Stimulated activated CD4-positive, alpha-beta T cell treated with anti-CD3 and anti-CD28 coated beads, Interleukin-2, amount 100 ng/mL, for 4 hours (primary cell): ENCODE results near the gene KMT2B.
"Not testable (repeated sequence)": the region's sequence is repeated elsewhere in the genome, so short reads cannot be mapped to it uniquely, and the experiment has no call there.

Experiments used
- DNase-seq: peaks from one replicate; pipeline ENCODE4 v3.0.0-alpha.2; 2020; ENCODE audit warnings: low read depth

Gene KMT2B

GRCh38 chr19:35710784-35711723 is 6.7 kb upstream of the KMT2B start:
- DNase-seq: peak; percentile 60

DNA sequence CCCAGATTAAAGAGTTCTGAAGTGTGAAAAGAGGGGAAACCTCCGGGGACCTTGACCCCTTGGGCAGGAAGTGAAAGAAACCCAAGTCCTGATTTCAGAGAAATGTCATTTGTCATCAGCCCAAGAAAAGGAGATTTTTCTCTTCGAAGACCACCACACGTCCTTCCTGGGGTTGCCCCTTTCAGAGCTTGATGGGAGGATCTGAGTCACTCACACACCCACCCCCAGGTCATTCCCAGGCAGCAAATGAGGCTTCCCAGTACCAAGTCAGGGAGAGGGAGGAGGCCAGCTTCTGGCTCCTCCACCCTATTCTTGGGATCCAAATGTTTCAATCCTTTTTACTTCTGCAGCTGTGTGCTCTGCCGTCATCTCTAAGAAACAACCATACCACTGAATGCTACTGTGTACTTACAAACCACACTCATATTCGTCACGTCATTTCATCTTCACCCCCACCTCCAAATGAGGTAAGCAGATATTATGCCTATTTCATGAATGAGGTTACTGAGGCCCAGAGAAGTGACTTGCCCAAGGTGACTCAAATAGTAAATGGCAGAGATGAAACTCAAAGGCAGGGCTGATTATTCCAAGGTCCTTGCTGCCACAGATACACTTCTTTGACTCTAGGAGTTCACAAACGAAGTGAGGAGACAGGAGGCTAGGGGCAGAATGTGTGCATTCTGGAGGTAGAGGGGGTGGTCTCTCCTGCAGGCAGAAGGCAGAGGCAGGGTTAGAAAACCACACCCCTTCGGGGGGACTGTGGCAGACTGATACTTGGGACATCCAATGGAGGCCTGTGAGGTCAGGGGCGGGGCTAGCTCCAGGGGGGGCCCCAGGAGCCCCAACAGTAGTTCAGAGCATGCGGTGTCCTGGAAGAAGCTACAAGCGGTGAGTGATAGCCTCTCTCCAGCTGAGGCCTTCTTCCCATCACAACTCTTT is 5.0 kb upstream of the KMT2B start:
- peak; percentile 49 for DNase-seq

- no peak for DNase-seq
Observed at GRCh38 chr19:35713506-35713850, 4.3 kb upstream of the KMT2B start.

DNA sequence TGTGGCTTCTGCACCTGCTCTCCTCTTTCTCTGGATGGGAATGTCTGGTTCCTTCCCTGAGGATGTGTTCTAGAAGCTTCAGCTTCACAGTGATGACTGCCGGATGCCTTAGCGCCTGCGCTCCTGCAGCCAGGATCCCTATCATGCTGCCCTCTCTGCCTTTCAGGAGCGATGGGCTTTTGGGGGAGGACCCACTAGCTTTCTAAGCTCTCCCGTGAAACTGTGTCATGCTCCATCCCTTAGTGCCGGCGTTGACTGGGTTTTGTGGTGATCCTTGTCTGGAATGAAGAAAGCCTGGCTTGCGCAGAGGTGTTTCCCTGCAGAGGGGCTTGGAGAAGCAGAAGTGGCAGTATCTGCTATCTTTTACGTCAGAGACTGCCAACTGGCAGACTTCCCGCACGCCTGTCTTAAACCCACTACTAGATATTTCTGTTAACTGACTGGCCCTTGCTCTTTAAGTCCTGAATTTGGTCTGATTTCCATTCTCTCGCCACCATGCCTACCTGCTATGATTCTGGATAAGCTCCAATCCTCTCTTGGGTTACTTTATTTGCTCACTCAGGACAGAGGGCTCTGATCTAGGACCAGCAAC is 3.8 kb upstream of the KMT2B start:
- no peak for DNase-seq

GRCh38 chr19:35714601-35715354 is 3.0 kb upstream of the KMT2B start:
- DNase-seq: no peak

DNA sequence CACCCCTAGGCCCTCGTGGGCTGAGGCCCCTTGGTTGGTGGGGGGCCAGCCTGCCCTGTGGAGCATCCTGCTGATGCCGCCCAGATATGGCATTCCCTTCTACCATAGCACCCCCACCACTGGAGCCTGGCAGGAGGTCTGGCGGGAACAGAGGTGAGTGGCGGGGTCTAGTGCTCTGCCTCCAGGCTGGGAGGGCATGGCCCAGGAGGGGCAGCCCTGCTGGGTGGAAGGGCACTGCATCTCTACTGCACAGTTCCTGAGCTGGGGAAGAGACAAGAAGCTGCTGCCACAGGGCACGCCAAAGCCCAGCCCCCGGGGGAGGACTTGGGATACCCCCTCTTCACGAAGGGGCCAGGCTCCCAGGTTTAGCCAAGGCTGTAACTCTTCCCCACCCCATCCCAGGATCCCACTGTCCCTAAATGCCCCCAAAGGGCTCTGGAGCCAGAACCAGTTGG is 2.4 kb upstream of the KMT2B start:
- no peak for DNase-seq

DNA sequence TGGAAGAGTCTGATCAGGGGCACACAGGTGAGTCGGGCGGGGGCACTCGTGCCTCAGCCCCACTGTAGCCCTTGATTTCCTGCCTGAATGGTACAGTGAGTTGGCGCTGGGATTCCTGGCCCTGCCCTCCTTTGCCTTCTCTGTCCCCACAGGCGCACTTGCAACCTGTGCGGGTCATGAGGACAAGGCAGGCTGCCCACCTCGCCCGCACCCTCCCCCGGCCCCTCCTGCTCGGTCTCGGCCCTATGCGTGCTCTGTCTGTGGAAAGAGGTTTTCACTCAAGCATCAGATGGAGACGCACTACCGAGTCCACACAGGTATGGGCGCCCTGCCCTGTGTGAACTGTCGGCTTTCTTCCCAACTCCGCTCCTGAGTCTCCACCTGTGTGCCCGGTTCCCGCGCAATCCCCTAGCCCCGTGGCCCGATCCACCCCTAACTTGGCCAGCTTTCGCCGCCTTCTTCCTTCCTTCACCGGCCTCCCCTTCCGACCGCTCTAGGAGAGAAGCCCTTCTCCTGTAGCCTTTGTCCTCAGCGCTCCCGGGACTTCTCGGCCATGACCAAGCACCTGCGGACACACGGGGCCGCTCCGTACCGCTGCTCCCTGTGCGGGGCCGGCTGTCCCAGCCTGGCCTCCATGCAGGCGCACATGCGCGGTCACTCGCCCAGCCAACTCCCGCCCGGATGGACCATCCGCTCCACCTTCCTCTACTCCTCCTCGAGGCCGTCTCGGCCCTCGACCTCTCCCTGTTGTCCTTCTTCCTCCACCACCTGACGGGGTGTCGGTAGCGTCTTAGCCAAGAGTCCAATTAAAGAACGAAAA is 1.6 kb upstream of the KMT2B start:
- peak; percentile 18 for DNase-seq

- DNase-seq: peak; percentile 97
Observed at GRCh38 chr19:35716801-35717664, 770 bp upstream of the KMT2B start.

GRCh38 chr19:35718345-35719041 is 690 bp downstream of the KMT2B start:
- DNase-seq: peak; percentile 58

GRCh38 chr19:35719402-35720162 is 1.8 kb downstream of the KMT2B start:
- no peak for DNase-seq

- no peak for DNase-seq
Observed at GRCh38 chr19:35720163-35720524, 2.3 kb downstream of the KMT2B start.

- DNase-seq: no peak
Observed at GRCh38 chr19:35720648-35721047, 2.8 kb downstream of the KMT2B start.

GRCh38 chr19:35721374-35721773 is 3.6 kb downstream of the KMT2B start:
- DNase-seq: no peak

DNA sequence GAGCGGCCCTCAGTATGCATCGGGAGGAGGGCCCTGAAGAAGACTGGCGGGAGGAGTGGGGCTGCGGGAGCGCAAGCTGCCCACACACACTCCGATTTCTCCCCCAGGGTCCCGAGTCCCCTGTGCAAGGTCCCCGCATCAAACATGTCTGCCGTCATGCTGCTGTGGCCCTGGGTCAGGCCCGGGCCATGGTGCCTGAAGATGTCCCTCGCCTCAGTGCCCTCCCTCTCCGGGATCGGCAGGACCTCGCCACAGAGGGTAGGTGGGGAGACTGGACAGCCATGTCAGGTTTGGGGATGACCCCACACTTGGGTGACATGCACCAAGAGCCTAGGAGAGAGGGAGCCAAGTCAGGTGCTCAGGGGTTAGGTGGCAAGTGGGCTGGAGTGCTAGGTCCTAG is 4.7 kb downstream of the KMT2B start:
- no peak for DNase-seq

- no peak for DNase-seq
Observed at GRCh38 chr19:35722897-35723296, 5.1 kb downstream of the KMT2B start.

GRCh38 chr19:35723671-35724070 is 5.9 kb downstream of the KMT2B start:
- DNase-seq: no peak

GRCh38 chr19:35724132-35724531 is 6.3 kb downstream of the KMT2B start:
- DNase-seq: not testable (repeated sequence)

GRCh38 chr19:35724560-35724959 is 6.8 kb downstream of the KMT2B start:
- DNase-seq: no peak
